Muscle of back (tissue), 11 donors: ENCODE results near the gene PCF11. TPM values are rescaled to one million over a fixed set of nuclear protein-coding genes. Genes with fewer than 3 reads are reported as not detected.
"Not testable (repeated sequence)": the region's sequence is repeated elsewhere in the genome, so short reads cannot be mapped to it uniquely, and the experiment has no call there.

Source experiments
- DNase-seq, 3 donors: peaks; one replicate each; pipeline versions ENCODE4 v3.0.0 to v3.0.0-alpha.2; 2013
- polyA plus RNA-seq, 10 donors: library from polyadenylated mRNA; unstranded; fragments of 120-200 nt; gene quantifications; one replicate each; pipeline ENCODE4 v1.2.1, GENCODE V29; 2013; ENCODE audit not compliant: insufficient read length in 10 of 10

PCF11 gene
- polyA plus RNA-seq, 10 donors: 32.5 to 53.4 (median 46.2) TPM

DNA sequence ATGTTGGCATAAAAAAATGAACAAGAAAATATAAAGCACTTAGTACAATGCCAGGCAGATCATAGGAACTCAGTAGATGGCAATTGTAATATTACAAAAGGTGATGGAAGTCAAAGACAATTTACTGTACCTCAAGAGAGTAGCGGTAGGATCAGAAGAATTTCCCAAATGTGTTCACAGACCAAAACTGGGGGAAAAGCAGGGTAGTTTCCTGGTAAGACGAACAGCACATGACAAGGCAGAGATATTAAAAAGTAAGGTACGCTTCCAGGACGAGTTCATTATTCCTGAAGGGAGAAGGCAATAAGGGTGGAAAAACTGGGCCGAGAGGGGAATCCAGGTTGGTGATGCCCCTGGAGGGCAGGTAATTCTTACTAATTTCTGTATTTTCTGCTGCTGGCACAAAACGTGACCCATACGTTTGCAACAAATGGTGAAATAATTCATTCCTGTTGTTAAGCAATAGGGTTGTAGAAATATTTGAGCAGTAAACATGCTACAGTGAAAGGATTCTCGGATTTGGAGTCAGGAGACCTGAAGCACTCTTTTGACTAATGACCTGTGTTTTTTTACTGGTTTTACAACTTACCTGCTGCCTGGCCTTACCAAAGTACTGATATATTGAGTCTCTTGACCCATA, 35.8 kb downstream of the PCF11 start:
- DNase-seq: no peak

DNA sequence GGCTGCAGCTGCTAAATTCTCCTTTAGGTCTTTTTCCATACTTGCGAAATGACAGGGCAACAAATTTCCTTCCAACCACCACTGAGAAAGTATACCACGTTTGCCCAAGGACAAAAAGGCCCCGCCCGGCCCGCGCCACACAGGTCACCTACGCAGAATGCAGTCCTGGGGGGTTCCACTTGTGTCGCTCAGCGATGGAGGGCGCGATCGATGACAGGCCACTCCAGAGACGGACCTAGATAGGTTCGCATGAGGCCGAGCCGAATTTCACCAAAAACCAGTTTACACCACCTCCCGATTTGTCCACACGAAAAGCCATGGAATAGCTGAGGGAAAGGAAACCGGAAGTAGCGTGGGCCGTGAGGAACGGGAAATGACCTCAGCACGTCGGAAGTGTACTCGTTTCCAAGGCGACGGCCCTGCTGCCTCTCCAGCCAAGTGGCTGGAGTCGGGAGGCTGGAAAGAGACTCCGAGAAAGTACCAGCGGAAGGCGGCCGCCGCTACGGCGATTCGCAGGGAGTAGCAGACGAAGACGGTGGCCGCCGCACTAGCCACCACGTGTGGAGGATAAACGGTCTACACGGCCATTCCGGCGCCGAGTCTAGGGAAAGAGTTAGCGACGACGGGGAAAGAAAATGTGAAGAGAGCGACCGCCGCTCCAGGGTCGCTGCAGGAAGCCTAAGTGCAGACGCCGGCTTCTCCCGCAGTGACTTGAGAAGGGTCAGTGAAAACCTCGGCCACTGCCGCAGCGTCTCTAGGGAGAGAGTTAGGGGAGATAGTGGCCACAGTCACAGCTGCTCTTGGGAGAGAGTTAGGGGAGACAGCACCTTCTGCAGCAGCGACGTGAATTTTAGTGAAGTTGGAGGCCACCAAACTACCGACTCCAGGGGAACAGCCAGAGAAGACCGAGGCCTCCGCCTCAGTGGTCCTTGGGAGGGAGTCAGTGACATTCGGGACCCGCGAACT, 36.7 kb downstream of the PCF11 start, which contains the start of gene ANKRD42:
Gene ANKRD42, plus strand, starts transcription at position 398 of the 966 bp plus-strand sequence. CDS start 959 bp downstream, outside the sequence.
- DNase-seq: peak; percentile 95 to 99 (median 96)

DNA sequence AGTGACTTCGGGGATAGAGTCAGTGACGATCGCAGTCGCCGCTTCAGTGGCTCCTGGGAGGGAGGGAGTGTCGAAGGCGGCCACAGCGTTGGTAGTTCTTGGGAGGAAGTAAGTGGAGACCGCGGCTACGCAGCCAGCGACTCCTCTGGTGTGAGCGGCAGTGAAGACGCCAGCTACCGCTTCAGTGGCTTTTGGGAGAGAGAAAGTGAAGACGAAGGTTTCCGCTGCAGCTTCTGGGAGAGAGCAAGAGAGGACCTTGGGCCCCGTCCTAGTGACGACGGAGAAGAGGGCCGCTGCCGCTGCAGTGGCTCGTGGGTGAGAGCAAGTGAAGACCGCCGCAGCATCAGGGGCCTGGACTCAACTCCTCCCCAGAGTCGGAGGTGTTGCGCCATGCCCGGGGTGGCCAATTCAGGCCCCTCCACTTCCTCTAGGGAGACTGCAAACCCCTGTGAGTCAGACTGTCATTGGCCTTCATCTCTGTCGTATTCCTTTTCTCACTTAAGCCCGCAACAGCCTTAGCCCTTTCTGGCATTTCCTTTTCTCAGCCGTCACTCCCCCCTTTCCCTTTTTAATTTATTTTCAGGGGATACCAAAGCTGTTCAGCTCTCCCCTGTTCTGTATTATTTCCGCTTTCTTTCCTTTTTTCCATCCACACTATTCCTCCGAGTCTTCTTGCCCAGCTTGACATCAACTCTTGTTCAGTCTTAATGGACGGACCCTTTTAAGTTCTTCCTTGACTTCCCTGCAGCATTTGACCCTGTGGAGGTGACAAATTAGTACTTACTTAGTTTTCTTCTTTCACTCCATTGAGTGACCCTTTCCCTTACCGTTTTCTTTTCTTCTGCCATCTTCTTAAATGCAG, 37.6 kb downstream of the PCF11 start:
- DNase-seq: peak; percentile 32 to 87 (median 59)

DNA sequence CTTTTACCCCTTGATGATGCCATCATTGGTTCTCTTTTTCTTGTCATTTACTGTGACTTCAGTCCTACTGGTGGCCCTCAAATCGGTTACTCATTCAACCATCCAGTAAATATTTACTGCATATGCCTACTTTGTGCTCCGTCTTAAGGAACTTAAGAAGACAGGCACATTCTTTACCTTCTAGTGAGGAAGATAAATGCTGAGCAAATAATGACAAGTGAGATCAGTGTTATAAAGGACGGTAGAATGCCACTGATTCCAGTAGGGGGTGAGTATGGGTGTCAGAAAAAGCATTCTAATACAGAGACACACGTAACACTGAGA, 38.2 kb downstream of the PCF11 start:
- DNase-seq: no peak

DNA sequence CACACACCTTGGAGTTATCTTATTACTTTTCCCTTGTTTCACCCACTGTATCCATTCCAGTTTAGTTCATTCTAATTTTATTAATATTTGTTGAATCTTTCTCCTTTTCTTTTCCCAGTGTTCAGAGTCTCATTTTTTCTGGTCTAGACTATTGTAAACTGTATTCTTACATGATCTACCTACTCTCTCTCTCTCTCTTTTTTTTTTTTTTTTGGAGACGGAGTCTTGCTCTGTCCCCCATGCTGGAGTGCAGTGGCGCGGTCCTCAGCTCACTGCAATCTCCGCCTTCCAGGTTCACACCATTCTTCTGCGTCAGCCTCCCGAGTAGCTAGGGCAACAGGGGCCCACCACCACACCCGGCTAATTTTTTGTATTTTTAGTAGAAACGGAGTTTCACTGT, 38.7 kb downstream of the PCF11 start:
- DNase-seq: no peak

DNA sequence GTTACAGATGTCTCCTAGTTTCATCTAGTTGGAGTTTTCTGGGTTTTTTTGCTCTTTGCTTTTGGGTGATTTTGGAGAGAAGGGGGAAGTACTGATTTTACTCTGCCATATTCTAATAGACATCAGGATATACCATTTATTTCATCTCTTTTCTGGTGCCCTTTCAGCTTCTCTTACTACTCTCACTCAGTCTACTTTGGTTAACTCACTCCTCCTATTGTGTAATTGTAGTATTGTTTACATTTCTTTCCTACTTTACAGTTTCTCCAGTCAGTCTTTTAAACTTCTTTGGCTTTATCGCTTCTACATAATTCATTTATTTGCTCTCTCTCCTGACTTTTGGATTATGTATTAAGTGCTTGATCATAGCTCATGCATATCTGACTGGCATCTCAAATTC, 43.1 kb downstream of the PCF11 start:
- no peak for DNase-seq

DNA sequence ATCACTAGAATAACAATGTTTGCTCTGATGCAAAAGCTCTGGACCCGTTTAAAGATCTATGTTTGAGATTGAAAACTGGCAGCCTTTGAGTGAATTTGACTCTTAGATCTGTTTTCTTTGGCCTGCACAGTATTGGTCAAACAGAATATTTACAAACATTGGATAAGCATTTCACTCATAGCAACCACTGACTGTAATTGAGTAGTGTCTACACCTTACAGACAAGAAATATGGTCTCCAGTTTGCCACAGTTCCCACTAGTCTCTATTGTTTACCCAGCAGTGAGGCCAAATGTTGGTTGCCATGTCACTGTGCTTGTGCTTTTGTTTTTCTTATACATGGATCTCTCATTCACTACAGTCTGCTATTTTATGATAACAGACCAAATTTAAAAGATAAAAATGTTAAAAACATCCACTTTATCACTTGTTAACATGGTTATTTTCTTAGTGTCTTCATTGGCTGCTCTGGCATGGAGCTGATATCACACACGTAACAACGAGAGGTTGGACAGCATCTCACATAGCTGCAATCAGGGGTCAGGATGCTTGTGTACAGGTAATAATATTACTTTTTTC, 48.8 kb downstream of the PCF11 start:
- no peak for DNase-seq

DNA sequence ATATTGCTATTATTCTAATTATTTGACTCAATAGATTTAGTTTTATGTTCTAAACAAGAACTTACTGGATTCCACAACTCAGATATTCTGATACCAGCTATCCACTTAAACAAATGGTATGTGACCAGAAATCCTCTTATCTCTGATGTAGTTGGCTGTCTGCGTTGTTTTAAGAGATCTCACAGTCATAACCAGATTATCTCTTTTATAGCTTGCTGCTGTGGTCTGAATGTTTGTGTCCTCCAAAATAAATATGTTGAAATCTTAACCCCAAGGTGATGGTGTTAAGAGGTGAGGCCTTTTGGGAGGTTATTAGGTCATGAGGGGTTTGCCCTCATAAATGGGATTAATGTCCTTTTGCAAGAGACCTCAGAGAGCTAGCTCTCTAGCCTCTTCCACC, 49.3 kb downstream of the PCF11 start:
- DNase-seq: no peak

DNA sequence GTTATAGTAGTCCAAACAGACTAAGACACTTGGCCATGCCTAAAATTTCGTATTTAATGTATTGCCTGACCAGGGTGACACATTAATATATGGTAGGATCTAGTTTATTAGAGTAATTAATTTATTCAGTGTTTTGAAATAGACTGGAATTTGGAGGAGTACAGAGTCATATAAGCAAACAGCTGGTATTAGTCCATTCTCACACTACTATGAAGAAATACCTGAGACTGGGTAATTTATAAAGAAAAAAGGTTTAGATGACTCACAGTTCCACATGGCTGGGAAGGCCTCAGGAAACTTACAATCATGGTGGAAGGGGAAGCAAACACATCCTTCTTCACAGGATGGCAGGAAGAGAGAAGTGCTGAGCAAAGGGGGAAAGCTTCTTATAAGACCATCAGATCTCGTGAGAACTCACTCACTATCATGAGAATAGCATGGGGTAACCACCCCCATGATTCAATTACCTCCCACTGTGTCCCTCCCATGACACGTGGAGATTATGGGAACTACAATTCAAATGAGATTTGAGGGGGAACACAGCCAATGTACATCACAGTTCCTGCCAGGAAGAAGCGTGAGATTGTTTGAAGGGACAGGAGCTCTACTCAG, 49.9 kb downstream of the PCF11 start:
- DNase-seq: not testable (repeated sequence)

DNA sequence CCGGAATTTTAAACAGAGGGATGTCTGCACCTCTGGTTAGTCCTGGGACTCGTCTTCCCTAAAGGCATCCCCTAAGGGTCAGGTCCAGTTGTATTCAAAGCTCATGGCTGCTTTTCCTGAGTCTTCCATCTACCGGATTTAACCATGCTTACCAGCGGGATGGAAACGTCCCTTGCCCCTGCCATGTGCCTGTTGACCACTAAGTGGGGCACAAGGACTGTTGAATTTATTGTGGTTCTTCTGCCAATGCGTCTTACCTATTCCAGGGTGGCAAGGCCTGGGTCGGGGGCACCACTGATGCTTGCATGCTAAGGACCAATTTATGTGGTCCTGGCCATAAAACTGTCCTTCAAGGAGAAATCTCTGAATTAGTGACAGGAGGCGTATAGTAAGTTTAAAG, 62.2 kb downstream of the PCF11 start:
- no peak for DNase-seq

DNA sequence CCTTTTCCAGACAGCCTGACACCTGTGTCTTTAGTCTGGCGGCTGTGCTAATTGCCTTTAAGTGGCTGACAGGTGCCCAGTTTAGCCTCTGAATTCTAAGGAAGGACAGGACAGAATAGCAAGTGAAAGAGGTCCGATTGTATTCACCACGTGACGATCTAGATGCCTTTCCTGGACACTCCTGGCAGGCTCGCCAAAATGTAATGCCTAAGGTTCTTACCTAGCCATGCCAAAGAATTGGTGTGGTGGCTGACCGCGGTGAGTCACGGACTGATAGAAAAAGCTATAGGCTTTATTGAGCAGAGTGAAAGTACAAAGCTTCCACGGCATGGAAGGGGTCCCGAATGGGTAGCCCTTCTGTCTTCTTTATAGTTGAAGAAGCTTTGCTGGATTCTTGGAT, 63.3 kb downstream of the PCF11 start:
- no peak for DNase-seq

DNA sequence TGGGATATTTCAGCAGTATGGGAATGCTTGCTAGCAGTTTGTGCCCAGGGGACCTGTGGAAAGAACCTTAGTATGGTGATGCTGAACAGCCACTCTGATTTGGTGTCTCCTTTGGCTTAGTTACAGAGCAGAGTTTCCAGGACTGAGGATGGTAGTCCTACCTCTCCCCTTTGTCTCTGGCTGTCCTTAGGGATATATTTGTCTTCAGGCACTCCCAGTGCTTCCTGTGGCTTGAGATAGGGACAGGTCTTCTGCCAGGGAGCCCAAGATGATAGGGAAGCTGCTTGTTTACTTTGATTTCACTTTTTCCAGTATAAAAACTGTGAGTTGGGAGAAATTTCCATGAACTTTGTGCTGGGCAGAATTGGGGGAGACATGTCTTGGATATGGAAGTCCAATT, 64.8 kb downstream of the PCF11 start:
- no peak for DNase-seq

DNA sequence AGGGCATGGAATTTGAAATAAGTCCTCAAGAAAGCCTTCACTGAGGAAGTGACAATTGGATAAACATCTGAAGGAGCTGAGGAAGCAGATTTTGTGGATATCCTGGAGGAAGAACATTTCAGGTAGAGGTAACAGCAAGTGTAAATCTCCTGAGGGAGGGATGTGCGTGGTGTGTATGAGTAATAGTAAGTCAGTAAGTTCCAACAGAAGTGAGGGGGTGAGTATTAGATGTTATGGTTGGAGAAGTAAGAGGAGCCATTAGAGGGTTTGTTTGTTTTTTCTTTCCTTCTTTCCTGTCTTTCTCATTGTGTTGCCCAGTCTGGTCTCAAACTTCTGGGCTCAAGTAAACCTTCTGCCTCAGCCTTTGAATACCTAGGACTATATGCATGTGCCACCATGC, 65.6 kb downstream of the PCF11 start:
- DNase-seq: no peak

DNA sequence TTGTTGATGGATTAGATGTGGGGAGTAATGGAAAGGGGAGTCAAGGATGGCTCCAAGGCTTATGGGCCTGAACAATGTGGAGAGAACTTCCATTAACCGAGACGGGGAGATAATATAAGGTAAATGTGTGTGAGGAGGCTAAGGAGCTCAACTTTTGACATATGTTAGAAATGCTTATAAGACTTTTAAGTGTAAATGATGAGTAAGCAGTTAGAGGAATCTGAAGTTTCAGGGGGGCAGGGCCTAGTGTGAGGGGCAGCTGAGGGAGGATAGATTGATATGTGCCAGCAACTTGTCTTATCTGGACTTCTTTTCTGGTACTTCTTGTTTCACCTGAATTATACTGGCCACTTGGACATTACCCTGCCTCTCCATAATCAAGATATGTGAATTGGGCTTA, 66.5 kb downstream of the PCF11 start:
- no peak for DNase-seq

DNA sequence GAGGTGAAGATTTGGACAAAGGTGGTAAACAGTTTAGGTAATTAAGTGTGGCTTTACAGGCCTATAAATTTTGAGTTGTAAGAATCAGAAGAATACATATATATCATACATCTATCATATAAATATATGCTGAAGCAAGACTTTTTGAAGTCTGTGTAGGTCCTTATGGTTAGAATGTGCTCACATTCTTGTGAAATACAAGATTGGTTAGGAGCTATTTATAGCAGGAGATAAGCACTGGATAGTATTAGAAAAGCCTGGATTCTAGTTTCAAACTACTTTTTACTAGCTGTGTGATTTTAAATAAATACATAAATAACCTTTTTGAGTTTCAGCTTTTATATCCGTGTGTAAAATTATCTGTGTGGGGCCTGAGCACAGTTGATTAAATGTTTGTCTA, 78.9 kb downstream of the PCF11 start:
- DNase-seq: no peak

Other genes with a start within 250 kb of the PCF11 start
- 10 to 100 TPM; 11.1 to 16.2 (median 14.1) TPM for gene RAB30, start 85.2 kb upstream of the PCF11 start, polyA plus RNA-seq
- 1 to 10 TPM; 3.5 to 6.5 (median 4.4) TPM for gene ANKRD42, start 36.6 kb downstream of the PCF11 start, polyA plus RNA-seq
- gene CCDC90B, start 129.2 kb downstream of the PCF11 start, polyA plus RNA-seq: 10 to 100 TPM; 74.2 to 99.9 (median 86.8) TPM